GM19467 (cell line): ENCODE data around the gene CRAT.

ENCODE experiments used
- ATAC-seq: cut with Tn5 transposase; IDR thresholded peaks from one replicate; pipeline ENCODE4 v1.9.1; 2021; ENCODE audit warnings: mild to moderate bottlenecking, moderate library complexity; ENCODE audit not compliant: unreplicated experiment

The CRAT gene

DNA sequence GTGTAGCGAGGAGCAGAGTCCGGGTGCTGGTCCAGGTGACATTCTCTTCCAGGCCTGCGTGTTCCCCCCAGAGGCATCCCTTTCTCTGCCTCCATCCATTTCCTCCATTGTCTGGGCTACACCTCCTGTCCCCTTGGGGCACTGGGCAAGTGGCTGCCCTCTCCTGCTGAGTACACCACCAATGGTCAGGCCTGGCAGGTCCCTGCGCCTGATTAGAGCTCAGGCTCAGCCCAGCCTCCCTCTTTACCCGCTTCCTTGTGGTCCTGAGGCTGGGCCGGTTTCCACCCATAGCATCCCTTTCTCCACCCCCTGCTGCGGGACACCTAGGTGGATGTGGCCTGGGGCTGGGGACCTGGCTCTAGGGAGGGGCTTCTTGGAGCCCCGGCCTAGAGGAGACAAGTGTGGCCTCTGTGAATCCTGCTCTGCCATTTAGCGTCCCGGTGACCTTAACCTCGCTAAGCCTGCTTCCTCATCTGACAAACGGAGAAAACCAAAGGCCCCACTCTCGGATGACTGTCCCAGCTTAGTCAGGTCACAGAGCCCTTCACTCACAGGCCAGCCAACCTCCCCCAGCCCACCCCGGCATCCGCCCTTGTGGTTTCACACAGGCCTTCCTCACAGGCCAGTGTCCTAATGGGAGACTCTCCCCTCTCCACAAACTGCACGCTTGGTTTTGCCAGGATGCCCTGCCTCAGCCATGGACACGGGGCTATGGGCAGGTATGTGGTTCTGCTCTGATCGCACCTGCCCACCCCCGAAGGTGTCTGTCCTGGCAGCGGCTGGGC lies 16.8 kb downstream of the CRAT start:
- no peak for ATAC-seq

DNA sequence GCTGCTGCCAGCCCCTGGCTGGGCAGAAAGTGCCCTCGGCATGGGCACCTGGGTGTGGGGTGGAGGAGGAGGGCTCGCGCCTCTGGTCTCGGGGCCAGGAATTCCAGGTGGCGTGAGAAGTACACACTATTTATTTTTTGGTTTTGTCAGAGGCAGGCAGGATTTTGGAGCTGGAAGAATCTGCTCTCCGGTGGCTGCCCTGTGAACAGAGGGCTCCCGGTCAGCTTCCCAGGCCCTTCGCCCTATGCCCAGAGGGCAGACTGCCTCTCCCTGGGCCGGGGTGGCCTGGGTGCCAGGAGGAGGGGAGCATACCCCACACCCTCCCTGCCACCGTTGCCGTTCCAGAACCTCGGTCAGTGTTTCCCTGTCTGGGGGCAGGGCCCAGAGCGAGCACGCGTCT lies 21.3 kb downstream of the CRAT start:
- no peak for ATAC-seq

DNA sequence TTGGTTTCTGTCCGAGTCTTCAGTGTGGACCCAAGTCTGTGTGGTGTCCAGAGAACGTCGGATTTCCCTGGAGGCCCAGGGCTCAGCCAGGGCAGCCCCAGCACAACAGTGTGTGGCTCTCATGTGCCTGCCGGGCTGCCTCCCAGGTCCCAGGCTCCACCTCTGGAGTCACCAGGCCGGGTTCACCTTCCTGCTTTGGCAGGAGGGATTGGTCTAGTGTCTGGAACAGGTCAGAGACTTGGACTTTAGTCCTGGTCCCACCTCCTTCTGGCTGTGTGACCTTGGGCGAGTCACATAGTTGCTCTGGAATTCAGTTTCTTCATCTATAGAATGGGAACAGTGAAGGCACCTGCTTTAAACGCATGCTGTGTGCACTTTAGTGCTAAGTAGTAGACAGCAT lies 26.5 kb downstream of the CRAT start:
- ATAC-seq, result no peak

DNA sequence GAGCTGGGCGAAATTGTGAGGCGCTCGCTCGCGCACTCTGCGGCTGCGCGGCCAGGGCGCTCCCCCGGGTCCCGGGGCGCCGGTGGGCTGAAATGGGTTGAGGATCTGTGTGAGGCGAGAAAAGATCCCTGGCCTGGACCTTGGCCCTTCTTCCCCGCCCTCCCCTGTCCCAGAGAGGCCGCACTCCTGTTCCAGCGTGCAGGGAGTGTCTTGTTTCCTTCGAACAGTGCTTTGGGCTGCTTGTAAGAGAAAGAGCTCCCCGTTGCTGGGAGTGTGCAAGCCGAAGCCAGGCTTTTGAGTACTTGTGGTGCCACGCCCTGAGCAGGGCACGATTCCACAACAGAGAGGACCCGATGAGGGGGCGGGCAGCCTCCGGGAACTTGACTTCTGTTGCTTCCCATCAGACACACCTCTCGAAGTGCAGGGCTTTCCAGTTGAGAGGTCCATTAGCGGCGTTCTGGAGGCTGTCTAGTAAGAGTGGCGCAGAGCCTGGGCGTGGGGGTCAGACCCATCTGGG lies 29.1 kb downstream of the CRAT start:
- ATAC-seq, result no peak

DNA sequence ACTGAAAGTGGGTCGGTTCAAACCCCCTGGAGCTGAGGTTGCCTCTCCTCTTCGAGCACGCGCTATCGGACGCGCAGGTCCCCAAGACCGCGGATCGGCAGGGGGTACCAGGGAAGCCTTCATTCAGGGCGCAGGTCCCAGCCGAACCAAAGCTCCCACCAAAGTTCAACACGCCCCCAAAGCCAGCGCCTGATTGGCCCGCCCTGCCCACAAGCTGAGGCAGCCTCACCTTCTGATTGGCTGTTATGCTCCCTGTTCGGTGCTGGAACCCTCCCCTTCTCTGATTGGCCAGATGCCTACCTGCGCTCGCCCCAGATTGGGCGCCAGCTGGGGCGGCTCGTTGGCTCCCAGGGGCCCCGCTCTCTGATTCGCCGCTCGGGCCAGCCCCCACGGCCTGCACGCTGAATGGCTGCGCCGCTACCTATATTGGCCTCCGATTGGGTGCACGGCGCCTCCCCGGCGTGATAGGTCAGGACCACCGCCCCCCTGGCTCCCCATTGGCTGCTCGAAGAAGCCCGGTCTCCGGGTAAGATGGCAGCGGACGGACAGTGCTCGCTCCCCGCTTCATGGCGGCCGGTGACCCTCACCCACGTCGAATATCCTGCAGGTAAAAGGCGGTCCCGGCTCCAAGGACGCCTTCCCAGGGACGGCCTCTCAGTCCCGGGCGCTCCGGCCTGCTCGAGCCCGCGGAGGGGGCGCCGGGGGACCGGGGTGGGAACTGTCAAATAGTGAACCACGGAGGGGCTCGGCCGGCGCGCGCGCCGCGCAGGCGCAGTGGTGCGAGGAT lies 29.8 kb downstream of the CRAT start, which contains the start of gene DOLPP1:
TSS of gene DOLPP1 (plus strand) at position 511 of the 787 bp plus-strand sequence. CDS start at position 532, 21 bp downstream.
- peak; percentile 93 for ATAC-seq

DNA sequence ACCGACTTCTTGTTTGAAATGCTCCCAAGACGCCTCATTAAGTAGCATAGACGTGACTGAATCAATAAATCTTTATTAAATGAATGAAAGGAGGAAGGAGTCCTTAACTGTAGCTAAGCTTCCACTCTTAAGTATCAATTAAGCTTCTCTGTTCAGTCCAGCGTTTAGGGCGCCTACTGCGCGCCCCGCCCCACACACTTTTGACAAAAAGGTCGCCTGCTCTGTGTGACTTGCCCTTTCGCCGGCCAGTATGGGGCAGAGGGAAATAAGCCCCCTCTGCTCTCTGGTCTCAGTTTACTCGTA lies 30.3 kb downstream of the CRAT start:
- ATAC-seq, result no peak

DNA sequence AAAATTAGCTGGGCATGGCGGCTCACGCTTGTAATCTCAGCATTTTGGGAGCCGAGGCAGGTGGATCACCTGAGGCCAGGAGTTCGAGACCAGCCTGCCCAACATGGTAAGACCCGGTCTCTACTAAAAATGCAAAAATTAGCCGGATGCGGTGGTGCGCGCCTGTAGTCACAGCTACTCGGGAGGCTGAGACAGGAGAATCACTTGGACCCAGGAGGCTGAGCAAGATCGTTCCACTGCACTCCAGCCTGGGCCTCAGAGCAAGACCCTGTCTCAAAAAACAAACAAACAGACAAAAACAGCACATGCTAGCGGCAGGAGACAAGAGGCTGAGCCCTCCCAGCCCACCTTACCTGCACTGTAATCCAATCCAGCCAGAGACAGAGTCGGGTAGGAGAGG lies 30.8 kb downstream of the CRAT start:
- no peak for ATAC-seq

DNA sequence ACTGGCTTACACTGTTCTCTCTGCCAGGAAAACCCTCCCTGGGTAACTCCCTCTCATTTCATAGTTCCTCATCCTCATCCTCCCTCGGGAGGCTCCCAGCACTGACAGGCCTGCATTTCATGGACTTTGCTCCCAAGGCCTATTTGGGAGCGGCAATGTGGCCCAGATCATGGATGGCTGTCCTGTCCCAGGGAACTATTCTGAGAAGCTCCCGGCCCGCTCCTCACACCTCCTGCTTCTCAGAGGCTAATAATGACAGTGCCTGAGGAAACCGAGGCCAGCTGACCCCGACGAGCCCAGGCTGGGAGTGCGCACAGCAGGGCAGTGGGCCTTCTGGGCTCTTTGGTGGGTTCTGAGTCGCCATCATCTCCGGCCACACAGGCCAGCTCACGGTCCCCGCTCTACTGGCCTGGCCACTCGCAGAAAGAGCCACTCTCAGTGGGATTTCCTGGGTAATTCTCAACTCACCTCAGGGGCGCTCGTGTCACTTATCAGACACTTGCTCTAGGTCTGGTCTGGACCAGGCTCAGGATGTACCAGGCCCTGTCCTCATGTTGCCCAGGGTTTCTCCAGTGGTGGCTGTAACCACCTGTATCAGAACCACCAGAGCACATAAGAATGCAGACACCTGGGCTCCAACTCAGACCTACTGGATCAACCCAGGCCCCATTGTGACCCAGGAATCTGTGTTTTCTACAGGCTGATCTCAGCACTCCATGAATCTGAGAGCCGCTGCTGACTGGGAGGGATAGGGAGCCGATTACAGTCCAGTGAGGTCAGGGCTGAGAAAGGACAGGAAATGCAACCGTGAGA lies 31.7 kb downstream of the CRAT start:
- ATAC-seq, result no peak

DNA sequence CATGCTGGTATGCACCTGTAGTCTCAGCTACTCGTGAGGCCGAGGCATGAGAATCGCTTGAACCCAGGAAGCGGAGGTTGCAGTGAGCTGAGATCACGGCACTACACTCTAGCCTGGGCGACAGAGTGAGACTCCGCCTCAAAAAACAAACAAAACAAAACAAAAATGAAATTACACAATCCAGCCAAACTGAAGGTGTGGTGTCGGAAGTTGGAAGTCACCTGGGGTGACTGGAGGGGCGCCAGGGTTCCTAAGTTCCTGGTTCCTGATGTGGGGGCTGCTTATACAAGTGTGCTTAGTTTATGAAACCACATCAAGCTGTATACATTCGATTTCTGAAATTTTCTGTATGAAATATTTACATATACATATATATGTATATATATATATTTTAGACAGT lies 33.4 kb downstream of the CRAT start:
- no peak for ATAC-seq

DNA sequence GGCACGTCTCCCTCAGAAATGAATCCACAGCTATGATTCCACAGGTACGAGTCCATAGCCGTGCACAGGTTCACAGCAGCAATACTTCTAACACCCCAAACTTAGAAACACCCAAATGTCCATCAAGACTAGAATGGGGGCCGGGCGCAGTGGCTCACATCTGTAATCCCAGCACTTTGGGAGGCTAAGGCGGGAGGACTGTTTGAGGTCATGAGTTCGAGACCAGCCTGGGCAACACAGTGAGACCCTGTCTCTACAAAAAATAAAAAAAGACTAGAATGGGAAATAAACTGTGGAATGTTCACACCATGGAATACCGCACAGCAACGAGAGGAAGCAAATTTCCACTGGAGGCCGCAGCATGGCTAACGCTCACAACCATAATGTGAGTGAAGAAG lies 34.0 kb downstream of the CRAT start:
- no peak for ATAC-seq

DNA sequence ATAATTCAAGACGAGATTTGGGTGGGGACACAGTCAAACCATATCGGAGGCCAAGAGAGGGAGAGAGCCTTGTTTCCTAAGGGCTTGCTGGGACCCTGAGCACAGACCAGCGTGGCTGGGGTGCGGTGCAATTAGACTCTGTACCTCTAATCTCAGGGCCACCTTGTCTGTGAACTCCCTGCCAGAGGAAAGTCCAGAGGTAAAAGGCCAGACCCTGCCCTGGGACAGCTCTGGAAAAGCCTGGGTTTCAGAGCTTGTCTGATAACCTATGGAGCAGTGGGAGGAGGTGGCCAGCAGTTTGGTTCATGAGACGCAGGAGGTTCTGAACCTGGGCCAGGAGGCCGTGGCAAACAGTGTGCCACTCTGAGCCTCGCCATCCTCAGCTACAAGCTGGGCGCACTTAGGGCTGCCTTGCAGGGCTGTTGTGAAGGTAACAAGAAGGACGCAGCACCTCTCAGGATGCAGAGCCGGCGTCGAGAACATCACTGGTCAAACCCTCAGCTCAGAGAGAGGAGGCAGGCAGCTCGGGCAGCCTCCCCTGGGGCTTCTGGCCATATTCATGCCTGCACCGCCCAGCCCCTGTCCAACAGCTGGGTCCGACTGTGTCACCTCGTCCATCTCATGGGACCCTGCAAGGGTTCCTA lies 34.5 kb downstream of the CRAT start:
- ATAC-seq, result no peak

DNA sequence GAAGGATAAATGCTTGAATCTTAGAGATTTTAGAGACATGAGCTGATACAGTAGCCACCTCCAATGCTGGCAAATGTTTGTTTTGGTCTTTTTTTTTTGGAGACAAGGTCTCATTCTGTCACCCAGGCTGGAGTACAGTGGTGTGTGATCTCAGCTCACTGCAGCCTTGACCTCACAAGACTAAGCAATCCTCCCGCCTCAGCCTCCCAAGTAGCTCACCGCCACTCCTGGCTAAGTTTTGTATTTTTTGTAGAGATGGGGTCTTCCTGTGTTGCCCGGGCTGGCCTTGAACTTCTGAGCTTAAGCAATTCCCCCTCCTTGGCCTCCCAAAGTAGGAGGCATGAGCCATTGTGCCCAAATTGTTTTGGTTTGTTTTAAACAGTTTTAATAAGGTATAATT lies 36.5 kb downstream of the CRAT start:
- ATAC-seq, result no peak

DNA sequence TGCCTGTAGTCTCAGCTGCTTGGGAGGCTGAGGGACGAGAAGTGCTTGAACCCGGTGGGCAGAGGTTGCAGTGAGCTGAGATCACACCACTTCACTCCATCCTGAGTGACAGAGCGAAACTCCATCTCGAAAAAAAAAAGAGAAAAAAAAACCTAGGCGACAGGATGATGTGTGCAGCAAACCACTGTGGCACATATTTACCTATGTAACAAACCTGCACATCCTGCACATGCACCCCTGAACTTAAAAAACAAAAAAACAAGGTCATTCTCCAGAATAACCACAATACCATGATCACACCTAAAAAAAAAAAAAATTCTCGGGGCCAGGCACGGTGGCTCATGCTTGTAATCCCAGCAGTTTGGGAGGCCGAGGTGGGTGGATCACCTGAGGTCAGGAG lies 37.2 kb downstream of the CRAT start:
- ATAC-seq, result no peak

DNA sequence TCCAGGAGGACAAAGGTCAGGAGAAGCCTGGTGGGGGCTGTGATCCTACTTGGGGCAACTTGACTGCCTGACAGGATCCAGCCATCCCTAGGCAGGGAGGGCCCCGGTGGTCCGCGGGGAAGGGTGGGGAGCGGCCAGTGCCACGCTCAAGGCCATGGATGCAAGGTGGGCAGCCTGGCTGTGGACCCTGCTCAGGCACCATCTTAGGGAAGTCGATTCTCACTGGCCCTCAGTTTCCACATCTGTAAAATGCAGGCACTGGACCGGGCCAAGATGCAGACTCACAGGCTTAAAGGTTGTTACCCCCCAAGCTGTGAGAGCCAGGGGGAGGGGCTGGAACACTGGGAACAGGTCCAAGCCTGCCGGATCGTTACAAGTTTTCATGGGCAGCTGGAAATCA lies 38.4 kb downstream of the CRAT start:
- ATAC-seq, result no peak

DNA sequence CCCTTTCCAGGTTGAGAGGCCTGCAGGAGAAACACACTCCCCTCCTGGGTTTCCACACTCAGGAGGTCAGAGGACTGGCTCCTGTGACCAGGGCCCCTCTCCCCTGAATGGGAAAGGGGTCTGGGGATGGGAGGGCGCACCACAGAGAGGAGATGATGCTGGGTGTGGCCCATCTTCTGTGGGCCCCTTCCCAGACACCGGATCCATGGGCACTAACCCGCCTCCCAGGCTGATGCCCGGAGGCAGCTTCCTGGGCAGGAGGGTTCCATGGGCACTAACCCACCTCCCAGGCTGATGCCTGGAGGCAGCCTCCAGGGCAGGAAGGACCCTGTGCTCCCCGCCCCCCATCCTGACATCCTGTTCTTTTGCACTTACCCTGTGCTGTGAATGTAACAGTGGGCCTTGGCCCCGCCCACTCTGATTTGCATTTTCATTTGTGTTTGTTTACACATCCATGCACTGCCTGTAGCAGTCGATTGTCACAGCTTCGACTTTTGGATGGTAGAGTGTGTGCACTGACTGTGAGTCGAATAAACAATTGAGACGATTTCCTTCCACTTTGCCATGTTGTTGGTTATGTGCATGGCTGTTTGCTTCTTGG lies 39.0 kb downstream of the CRAT start:
- no peak for ATAC-seq

DNA sequence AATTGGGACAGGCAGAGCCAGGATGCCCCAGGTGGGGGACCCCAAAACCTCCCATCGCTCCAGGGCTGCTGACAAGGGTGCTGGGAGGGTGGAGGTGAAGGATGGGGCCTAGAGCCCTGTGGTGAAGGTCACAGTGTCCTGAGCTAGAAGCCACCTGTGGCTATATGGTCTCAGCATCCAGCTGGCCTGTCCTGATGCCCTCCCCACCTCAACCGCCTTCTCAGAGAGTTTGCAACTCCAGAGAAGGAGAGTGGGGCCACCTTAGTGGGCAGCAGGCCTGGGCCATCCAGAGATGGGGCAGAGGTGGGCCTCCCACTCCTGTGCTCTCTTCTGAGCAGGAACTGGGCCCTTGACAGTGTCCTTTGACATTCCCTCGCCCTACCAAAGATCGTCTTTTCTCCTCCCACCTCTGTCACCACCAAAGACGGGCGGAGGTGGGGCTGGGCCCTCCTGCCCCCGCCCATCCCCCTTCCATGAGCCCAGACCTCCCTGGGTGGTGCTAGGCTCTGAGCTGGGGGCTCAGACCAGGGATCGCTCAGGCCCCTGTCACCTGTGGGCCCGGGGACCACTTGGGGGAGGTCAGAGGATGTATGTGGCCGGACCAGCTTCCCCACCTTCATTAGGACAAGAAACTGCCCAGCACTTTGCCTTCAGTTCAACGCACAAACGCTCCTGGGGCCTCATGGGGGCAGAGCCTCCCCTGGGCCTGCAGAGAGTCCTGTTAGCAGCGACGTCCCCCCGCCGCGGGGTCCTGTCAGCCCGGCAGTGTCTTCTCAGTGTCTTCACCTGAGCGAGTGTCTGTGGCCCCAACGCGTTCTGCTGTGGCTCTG lies 39.7 kb downstream of the CRAT start:
- no peak for ATAC-seq

DNA sequence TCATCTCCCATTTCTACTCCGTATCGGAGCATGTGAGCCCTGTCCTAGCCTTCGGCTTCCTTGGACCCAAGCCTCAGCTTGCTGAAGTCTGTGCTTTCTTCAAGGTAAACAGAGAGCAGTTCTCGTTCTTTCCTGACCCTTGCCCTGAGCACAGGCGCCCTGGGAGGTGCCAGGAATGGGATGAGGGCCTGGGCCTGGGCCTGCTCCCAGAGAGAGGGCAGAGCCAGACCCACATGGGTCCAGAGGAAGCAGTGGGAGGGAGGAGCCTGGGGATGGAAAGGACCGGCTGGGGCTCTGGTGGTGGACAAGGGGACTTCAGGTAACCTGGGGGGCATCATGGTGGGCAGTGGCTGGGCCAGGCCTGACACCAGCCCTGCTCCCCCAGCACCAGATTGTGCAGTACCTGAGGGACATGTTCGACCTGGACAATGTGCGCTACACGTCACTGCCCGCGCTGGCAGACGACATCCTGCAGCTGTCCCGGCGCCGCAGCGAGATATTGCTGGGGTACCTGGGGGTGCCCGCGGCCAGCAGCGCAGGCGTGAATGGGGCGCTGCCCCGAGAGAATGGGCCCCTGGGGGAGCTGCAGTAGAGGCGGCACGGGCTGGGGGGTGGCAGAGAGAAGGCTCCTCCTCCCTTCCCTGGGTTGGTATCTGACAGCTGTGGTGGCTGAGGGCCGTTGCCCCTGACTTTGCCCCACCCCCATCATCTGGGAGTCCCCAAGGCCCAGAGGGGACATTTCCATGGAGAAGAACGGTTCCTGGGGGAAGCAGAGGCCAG lies 40.5 kb downstream of the CRAT start:
- ATAC-seq, result no peak

DNA sequence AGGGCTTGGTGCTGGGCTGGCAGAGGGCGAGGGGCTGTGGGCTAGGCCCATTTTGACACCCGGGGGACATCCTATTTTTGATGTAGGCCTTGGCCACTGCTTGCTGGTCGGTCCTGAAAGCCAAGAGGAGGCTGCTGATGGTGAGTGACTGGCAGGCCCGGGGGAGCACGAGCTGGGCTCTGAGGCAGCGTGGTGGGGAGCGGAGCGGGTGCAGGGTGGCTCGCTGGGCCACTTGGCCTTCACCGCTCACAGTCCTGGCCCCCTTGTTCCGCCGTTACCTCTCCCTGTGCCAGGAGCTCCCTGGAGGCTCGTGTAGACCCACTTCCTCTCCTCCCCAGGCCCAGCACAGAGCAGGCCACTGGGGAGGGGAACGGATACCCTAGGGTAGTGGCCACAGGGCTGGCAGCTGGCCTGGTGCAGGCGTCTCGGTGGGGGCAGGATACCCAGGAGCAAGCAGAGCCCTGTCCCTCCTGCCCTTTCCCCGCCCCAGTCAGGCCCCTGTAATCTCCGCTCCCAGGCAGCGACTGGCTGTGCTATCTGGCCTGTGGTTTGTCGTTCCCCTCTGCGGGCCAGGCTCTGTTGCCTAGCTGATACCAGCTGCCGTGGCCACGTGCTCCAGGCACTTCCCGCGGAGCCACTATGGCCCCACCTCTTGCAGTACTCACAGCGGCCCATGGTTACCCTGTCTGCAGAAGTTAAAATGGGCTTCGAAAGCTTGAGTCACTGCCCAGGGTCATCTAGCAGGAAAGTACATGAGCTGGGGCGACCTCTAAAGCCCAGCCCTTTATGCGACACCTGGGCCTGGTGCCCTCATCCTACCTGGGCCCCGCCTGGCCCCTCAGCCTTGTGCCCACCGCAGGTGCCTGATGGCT lies 41.4 kb downstream of the CRAT start:
- peak; percentile 64 for ATAC-seq
